ENCODE data around the gene RHBG. TPM values are rescaled to one million over a fixed set of nuclear protein-coding genes. Genes with fewer than 3 reads are reported as not detected.

Gene RHBG
- polyA plus RNA-seq, 3 donors, result 9.3 to 18.3 (median 11.8) TPM

GRCh38 chr1:156417401-156418020, 48.5 kb downstream of the RHBG start:
- no peak for DNase-seq (ENCODE audit: extremely low read depth in 1 of 11, low read depth in 9 of 11, low spot score in 4 of 11)

GRCh38 chr1:156418416-156419070, 49.5 kb downstream of the RHBG start:
- no peak for DNase-seq (ENCODE audit: extremely low read depth in 1 of 11, low read depth in 9 of 11, low spot score in 4 of 11)

GRCh38 chr1:156419854-156420204, 50.8 kb downstream of the RHBG start:
- no peak for DNase-seq (ENCODE audit: extremely low read depth in 1 of 11, low read depth in 9 of 11, low spot score in 4 of 11)

- DNase-seq (ENCODE audit: extremely low read depth in 1 of 11, low read depth in 9 of 11, low spot score in 4 of 11), result no peak
These were observed 51.4 kb downstream of the RHBG start for GRCh38 chr1:156420205-156421061.

GRCh38 chr1:156421062-156421938, 52.3 kb downstream of the RHBG start:
- peak in 7 of 11 donors; percentile 37 to 60 (median 44) for DNase-seq (ENCODE audit: extremely low read depth in 1 of 11, low read depth in 9 of 11, low spot score in 4 of 11)

- DNase-seq (ENCODE audit: extremely low read depth in 1 of 11, low read depth in 9 of 11, low spot score in 4 of 11), result no peak
These were observed 53.1 kb downstream of the RHBG start for GRCh38 chr1:156421939-156422601.

- DNase-seq (ENCODE audit: extremely low read depth in 1 of 11, low read depth in 9 of 11, low spot score in 4 of 11), result no peak
These were observed 53.6 kb downstream of the RHBG start for GRCh38 chr1:156422602-156423091.

- DNase-seq (ENCODE audit: extremely low read depth in 1 of 11, low read depth in 9 of 11, low spot score in 4 of 11), result no peak
These were observed 54.7 kb downstream of the RHBG start for GRCh38 chr1:156423422-156424352.

- DNase-seq (ENCODE audit: extremely low read depth in 1 of 11, low read depth in 9 of 11, low spot score in 4 of 11), result no peak
These were observed 55.9 kb downstream of the RHBG start for GRCh38 chr1:156424806-156425432.

GRCh38 chr1:156425943-156426342, 56.9 kb downstream of the RHBG start:
- no peak for DNase-seq (ENCODE audit: extremely low read depth in 1 of 11, low read depth in 9 of 11, low spot score in 4 of 11)

- DNase-seq (ENCODE audit: extremely low read depth in 1 of 11, low read depth in 9 of 11, low spot score in 4 of 11), result no peak
These were observed 58.9 kb downstream of the RHBG start for GRCh38 chr1:156427957-156428356.

- DNase-seq (ENCODE audit: extremely low read depth in 1 of 11, low read depth in 9 of 11, low spot score in 4 of 11), result no peak
These were observed 59.8 kb downstream of the RHBG start for GRCh38 chr1:156428746-156429288.

- DNase-seq (ENCODE audit: extremely low read depth in 1 of 11, low read depth in 9 of 11, low spot score in 4 of 11), result no peak
These were observed 60.5 kb downstream of the RHBG start for GRCh38 chr1:156429313-156430060.

- DNase-seq (ENCODE audit: extremely low read depth in 1 of 11, low read depth in 9 of 11, low spot score in 4 of 11), result no peak
These were observed 61.3 kb downstream of the RHBG start for GRCh38 chr1:156430303-156430702.

GRCh38 chr1:156430866-156431265, 61.9 kb downstream of the RHBG start:
- no peak for DNase-seq (ENCODE audit: extremely low read depth in 1 of 11, low read depth in 9 of 11, low spot score in 4 of 11)

- DNase-seq (ENCODE audit: extremely low read depth in 1 of 11, low read depth in 9 of 11, low spot score in 4 of 11), result no peak
These were observed 62.4 kb downstream of the RHBG start for GRCh38 chr1:156431366-156431765.

Data from renal cortex interstitium (tissue), 11 donors.